ENCODE data around the gene AMPH.

- TF ChIP-seq, protein P1, sequence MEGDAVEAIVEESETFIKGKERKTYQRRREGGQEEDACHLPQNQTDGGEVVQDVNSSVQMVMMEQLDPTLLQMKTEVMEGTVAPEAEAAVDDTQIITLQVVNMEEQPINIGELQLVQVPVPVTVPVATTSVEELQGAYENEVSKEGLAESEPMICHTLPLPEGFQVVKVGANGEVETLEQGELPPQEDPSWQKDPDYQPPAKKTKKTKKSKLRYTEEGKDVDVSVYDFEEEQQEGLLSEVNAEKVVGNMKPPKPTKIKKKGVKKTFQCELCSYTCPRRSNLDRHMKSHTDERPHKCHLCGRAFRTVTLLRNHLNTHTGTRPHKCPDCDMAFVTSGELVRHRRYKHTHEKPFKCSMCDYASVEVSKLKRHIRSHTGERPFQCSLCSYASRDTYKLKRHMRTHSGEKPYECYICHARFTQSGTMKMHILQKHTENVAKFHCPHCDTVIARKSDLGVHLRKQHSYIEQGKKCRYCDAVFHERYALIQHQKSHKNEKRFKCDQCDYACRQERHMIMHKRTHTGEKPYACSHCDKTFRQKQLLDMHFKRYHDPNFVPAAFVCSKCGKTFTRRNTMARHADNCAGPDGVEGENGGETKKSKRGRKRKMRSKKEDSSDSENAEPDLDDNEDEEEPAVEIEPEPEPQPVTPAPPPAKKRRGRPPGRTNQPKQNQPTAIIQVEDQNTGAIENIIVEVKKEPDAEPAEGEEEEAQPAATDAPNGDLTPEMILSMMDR (optimal IDR thresholded peaks at IDR 0.05 in 1 of 3, IDR thresholded peaks at IDR 0.05 in 1 of 3, conservative IDR thresholded peaks at IDR 0.05 in 1 of 3; ENCODE audit: extremely low read depth in 1 of 3, insufficient read depth in 2 of 3, low read length in 3 of 3), result no peak
- TF ChIP-seq EZH2 (IDR thresholded peaks at IDR 0.05; ENCODE audit: low read length), result no peak
Measured at GRCh38 chr7:38545977-38546376, 85.2 kb downstream of the AMPH start.
